HG03575 (cell line): ENCODE measurements around the gene FGF19.

ENCODE experiments used
- ATAC-seq: cut with Tn5 transposase; IDR thresholded peaks from one replicate; pipeline ENCODE4 v1.9.1; 2021; ENCODE audit not compliant: unreplicated experiment, insufficient number of reproducible peaks, low FRiP score; ENCODE audit errors: extremely low read depth

The FGF19 gene

DNA sequence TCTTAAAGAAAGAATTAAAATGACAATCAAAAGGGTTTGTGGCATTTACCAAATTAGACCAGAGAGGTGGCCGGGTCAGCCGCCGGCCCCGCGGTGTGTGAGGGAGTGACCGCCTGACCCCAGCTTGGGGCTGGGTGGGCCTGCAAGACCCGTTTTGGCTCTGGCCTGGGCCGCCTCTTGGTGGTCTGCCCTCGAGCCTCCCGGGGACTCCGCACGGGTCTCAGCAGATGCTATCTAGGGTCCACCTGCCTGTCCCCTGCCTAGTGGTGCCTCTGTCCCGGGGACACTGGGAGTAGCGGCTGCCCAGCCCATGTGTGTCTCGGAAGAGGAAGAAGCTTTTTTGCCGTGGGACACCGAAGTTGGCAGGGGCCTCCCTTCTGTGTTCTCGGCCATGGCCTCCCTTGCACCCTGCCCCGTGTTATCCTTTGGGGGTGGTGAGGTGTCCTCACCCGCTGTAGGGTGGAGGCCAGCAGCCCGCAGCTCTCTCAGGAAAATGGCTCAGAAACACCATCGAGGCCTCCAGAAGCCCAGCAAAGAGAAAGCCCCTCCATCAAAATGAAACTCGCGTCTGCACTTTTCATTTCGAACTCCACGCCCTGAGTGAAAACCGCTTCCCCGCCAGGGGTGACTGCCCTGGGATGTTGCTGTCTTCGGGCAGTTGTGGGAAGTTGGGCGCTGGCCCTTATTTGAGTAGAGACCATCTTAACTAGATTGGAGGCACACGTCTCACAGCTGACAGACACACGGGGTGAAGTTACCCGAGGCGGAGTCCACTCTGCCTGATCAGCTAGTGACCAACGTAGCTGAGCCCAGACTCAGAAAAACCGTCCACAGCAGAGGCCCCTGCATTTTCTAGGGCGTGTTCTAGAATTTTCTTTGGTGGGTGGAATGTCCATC lies 54.9 kb downstream of the FGF19 start:
- ATAC-seq, result no peak
